IMR-90 (cell line): ENCODE data around the gene IFRD2.

Source experiments
- BHLHE40 ChIP-seq: fragments of 150-350 bp; IDR thresholded peaks from 2 replicates; pipeline ENCODE4 v1.6.1; 2016; ENCODE audit warnings: mild to moderate bottlenecking, low read depth, low read length
- CEBPB ChIP-seq: IDR thresholded peaks from 2 replicates; pipeline ENCODE4 v1.6.1; 2012; ENCODE audit warnings: low read depth, low read length, improper control_type of control experiment
- CTCF ChIP-seq: conservative IDR thresholded peaks from 2 replicates; pipeline ENCODE4 v1.5.1; 2012; ENCODE audit warnings: mild to moderate bottlenecking, low read depth, low read length, improper control_type of control experiment
- ELK1 ChIP-seq: fragments of 150-350 bp; IDR thresholded peaks from 2 replicates; pipeline ENCODE4 v1.6.1; 2016; ENCODE audit warnings: low read depth, mild to moderate bottlenecking, low read length, moderate library complexity, borderline replicate concordance
- MAZ ChIP-seq: IDR thresholded peaks from 2 replicates; pipeline ENCODE4 v1.6.1; 2012; ENCODE audit warnings: low read depth, mild to moderate bottlenecking, low read length, improper control_type of control experiment, moderate library complexity, borderline replicate concordance
- MXI1 ChIP-seq: IDR thresholded peaks from 2 replicates; pipeline ENCODE4 v1.6.1; 2012; ENCODE audit warnings: low read depth, mild to moderate bottlenecking, low read length, moderate library complexity, borderline replicate concordance
- NFE2L2 ChIP-seq: fragments of 150-350 bp; IDR thresholded peaks from 2 replicates; pipeline ENCODE4 v1.6.1; 2016; ENCODE audit warnings: low read depth, mild to moderate bottlenecking, low read length
- POLR2A ChIP-seq: IDR thresholded peaks from 2 replicates; pipeline ENCODE4 v1.6.1; 2012; ENCODE audit warnings: mild to moderate bottlenecking, low read depth, low read length
- RAD21 ChIP-seq: IDR thresholded peaks from 2 replicates; pipeline ENCODE4 v1.6.1; 2012; ENCODE audit warnings: low read length, improper control_type of control experiment
- RCOR1 ChIP-seq: IDR thresholded peaks from 2 replicates; pipeline ENCODE4 v1.6.1; 2012; ENCODE audit warnings: mild to moderate bottlenecking, low read length, improper control_type of control experiment; ENCODE audit not compliant: insufficient replicate concordance
- SMC3 ChIP-seq: fragments of 150-350 bp; IDR thresholded peaks from 2 replicates; pipeline ENCODE4 v1.6.1; 2016; ENCODE audit warnings: low read depth, mild to moderate bottlenecking, antibody characterized with exemption, low read length, moderate library complexity

GRCh38 chr3:50251220-50251619, 41.0 kb downstream of the IFRD2 start:
- TF ChIP-seq CTCF = no peak
- no peak for TF ChIP-seq POLR2A
- TF ChIP-seq RAD21 = no peak
- TF ChIP-seq CEBPB = no peak; the same call in 1 of the 2 replicates
- TF ChIP-seq MAZ = no peak
- TF ChIP-seq RCOR1 = peak; percentile 100
- peak; percentile 58 for TF ChIP-seq BHLHE40
- peak; percentile 55; the same call in 1 of the 2 replicates for TF ChIP-seq MXI1
- TF ChIP-seq SMC3 = no peak
- TF ChIP-seq NFE2L2 = no peak
- TF ChIP-seq ELK1 = no peak
